B cell (primary cell): ENCODE results near the gene BUB1.

ENCODE experiments used
- EZH2 ChIP-seq: IDR thresholded peaks from 2 replicates; pipeline ENCODE4 v1.6.1; 2012; ENCODE audit warnings: borderline replicate concordance, low read depth, mild to moderate bottlenecking, moderate library complexity, low read length; ENCODE audit not compliant: insufficient read depth, poor library complexity, severe bottlenecking
- TF ChIP-seq, protein P1 (sequence below): fragments of 200-600 bp; IDR thresholded peaks from one replicate; pipeline ENCODE4 v1.8.0; 2022; ENCODE audit warnings: antibody characterized with exemption, mild to moderate bottlenecking

- TF ChIP-seq, protein P1, sequence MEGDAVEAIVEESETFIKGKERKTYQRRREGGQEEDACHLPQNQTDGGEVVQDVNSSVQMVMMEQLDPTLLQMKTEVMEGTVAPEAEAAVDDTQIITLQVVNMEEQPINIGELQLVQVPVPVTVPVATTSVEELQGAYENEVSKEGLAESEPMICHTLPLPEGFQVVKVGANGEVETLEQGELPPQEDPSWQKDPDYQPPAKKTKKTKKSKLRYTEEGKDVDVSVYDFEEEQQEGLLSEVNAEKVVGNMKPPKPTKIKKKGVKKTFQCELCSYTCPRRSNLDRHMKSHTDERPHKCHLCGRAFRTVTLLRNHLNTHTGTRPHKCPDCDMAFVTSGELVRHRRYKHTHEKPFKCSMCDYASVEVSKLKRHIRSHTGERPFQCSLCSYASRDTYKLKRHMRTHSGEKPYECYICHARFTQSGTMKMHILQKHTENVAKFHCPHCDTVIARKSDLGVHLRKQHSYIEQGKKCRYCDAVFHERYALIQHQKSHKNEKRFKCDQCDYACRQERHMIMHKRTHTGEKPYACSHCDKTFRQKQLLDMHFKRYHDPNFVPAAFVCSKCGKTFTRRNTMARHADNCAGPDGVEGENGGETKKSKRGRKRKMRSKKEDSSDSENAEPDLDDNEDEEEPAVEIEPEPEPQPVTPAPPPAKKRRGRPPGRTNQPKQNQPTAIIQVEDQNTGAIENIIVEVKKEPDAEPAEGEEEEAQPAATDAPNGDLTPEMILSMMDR: no peak
- no peak for TF ChIP-seq EZH2
Observed at GRCh38 chr2:110650346-110650745, 27.5 kb downstream of the BUB1 start.
